B cell (primary cell): ENCODE data around the gene CATSPER1. TPM values are rescaled to one million over a fixed set of nuclear protein-coding genes. Genes with fewer than 3 reads are reported as not detected.

Experiments
- ATAC-seq: fragments of 200-7000 bp; cut with Tn5 transposase; one replicate; pipeline ENCODE4 v1.10.0; 2021; ENCODE audit warnings: low read depth, mild to moderate bottlenecking, moderate number of reproducible peaks, moderate library complexity
- CTCF ChIA-PET: fragments of 350-600 bp; sonication (Branson Sonifier 250); formaldehyde crosslinking; loops from one replicate; lab custom pipeline; 2021; ENCODE audit warnings: antibody characterized with exemption, inconsistent platforms; lab: Charles Lee
- POLR2A ChIA-PET: fragments of 350-600 bp; sonication (Branson Sonifier 250); formaldehyde crosslinking; loops from one replicate; lab custom pipeline; 2021; ENCODE audit warnings: antibody characterized with exemption; lab: Charles Lee
- DNase-seq: peaks from one replicate; pipeline ENCODE4 v3.0.0; 2013
- H2AFZ ChIP-seq: 2 replicates; pipeline ENCODE4 v1.6.1; 2012; ENCODE audit warnings: mild to moderate bottlenecking, low read depth, low read length; ENCODE audit not compliant: insufficient read depth, poor library complexity, severe bottlenecking
- H3K27ac ChIP-seq, 2 donors: 1 replicate in 1 of 2; 2 replicates in 1 of 2; pipeline ENCODE4 v1.5.1; 2012 to 2013; ENCODE audit warnings: low read length in 2 of 2, mild to moderate bottlenecking in 2 of 2, moderate library complexity in 1 of 2
- H3K27me3 ChIP-seq, 4 experiments: fragments of 200-600 bp in 1 of 4; sonication (generic) in 1 of 4; replicated peaks in 1 of 4; 1 replicate in 2 of 4; 2 replicates in 2 of 4; pipeline versions ENCODE4 v1.6.1 to v1.7.0; 2013 to 2016; ENCODE audit warnings: low read length in 3 of 4, mild to moderate bottlenecking in 2 of 4, mixed read lengths in 1 of 4, moderate library complexity in 1 of 4; ENCODE audit not compliant: insufficient read depth in 4 of 4, control insufficient read depth in 3 of 4; ENCODE audit errors: control extremely low read depth in 1 of 4
- H3K36me3 ChIP-seq, 2 experiments: replicated peaks in 1 of 2; 1 replicate in 1 of 2; 2 replicates in 1 of 2; pipeline versions ENCODE4 v1.6.1 to v1.7.1; 2013; ENCODE audit warnings: low read length in 1 of 2; ENCODE audit not compliant: insufficient read depth in 2 of 2, control insufficient read depth in 1 of 2; ENCODE audit errors: control extremely low read depth in 1 of 2, extremely low read depth in 1 of 2
- H3K4me1 ChIP-seq, 2 donors: fragments of 200-600 bp in 1 of 2; sonication (generic) in 1 of 2; 1 replicate in 1 of 2; 2 replicates in 1 of 2; pipeline versions ENCODE4 v1.5.1 to v1.6.1; 2013 to 2017; ENCODE audit warnings: low read length in 2 of 2; ENCODE audit not compliant: control insufficient read depth in 2 of 2, insufficient read depth in 2 of 2
- H3K4me2 ChIP-seq: replicated peaks from 2 replicates; pipeline ENCODE3; 2012; ENCODE audit warnings: mild to moderate bottlenecking, low read depth, low read length; ENCODE audit not compliant: poor library complexity, severe bottlenecking
- H3K4me3 ChIP-seq, 5 experiments: fragments of 200-600 bp in 1 of 5; sonication (generic) in 1 of 5; 1 replicate in 3 of 5; 2 replicates in 2 of 5; pipeline versions ENCODE4 v1.5.1 to v1.7.0; 2011 to 2016; ENCODE audit warnings: low read length in 4 of 5, mild to moderate bottlenecking in 4 of 5, low read depth in 2 of 5, control low read depth in 1 of 5, moderate library complexity in 1 of 5; ENCODE audit not compliant: insufficient read depth in 1 of 5; ENCODE audit errors: control extremely low read depth in 1 of 5, extremely low read depth in 1 of 5
- H3K79me2 ChIP-seq: fragments of 200-600 bp; sonication (generic); one replicate; pipeline ENCODE4 v1.6.0; 2016; ENCODE audit warnings: low read length; ENCODE audit not compliant: control insufficient read depth, insufficient read depth
- H3K9ac ChIP-seq: fragments of 200-600 bp; sonication (generic); 2 replicates; pipeline ENCODE4 v1.6.1; 2017; ENCODE audit warnings: mild to moderate bottlenecking, low read length, moderate library complexity
- H3K9me3 ChIP-seq, 3 donors: one replicate each; pipeline versions ENCODE4 v1.6.1 to v1.7.1; 2013; ENCODE audit warnings: low read length in 2 of 3; ENCODE audit not compliant: control insufficient read depth in 2 of 3, insufficient read depth in 1 of 3; ENCODE audit errors: control extremely low read depth in 1 of 3
- H4K20me1 ChIP-seq: 2 replicates; pipeline ENCODE4 v1.6.0; 2012; ENCODE audit warnings: mild to moderate bottlenecking, low read length; ENCODE audit not compliant: insufficient read depth, control insufficient read depth, poor library complexity, severe bottlenecking
- H3K27ac Mint-ChIP-seq: one replicate; pipeline ENCODE4 v1.8.0; 2021; ENCODE audit warnings: mixed read lengths
- H3K27me3 Mint-ChIP-seq: one replicate; pipeline ENCODE4 v1.8.0; 2021; ENCODE audit warnings: mixed read lengths
- H3K4me1 Mint-ChIP-seq: one replicate; pipeline ENCODE4 v1.8.0; 2021; ENCODE audit warnings: mixed read lengths
- H3K4me3 Mint-ChIP-seq: one replicate; pipeline ENCODE4 v1.8.0; 2021; ENCODE audit warnings: mixed read lengths
- H3K9me3 Mint-ChIP-seq: one replicate; pipeline ENCODE4 v1.8.0; 2022; ENCODE audit warnings: mixed read lengths; ENCODE audit not compliant: insufficient read depth
- CTCF ChIP-seq: fragments of 200-600 bp; IDR thresholded peaks from one replicate; pipeline ENCODE4 v1.8.0; 2022; ENCODE audit warnings: antibody characterized with exemption, mild to moderate bottlenecking
- EZH2 ChIP-seq: IDR thresholded peaks from 2 replicates; pipeline ENCODE4 v1.6.1; 2012; ENCODE audit warnings: borderline replicate concordance, low read depth, mild to moderate bottlenecking, moderate library complexity, low read length; ENCODE audit not compliant: insufficient read depth, poor library complexity, severe bottlenecking
- WGBS: methylation state at CpG from one replicate; pipeline ENCODE4 v1.1.5; 2013; ENCODE audit warnings: missing lambda C conversion rate; ENCODE audit not compliant: insufficient coverage; 5-methylcytosine and 5-hydroxymethylcytosine counted together
- intact Hi-C: fragments of 100-400 bp; cut with micrococcal nuclease; formaldehyde crosslinking; loops from one replicate; pipeline ENCODE4 v1.10.0; 2022
- polyA plus RNA-seq: library from polyadenylated mRNA; depleted of rRNA; stranded (reverse); fragments of >200 nt; gene quantifications from 2 replicates; pipeline ENCODE4 v1.2.3, GENCODE V29; 2012
- total RNA-seq, 2 donors: library from RNA; stranded (reverse); fragments of 120-200 nt in 1 of 2; gene quantifications; 1 replicate in 1 of 2; 2 replicates in 1 of 2; pipeline versions ENCODE4 v1.2.3 to v1.2.4, GENCODE V29; 2013 to 2022

Gene CATSPER1
- total and polyA plus RNA-seq, 2 donors (not counting 1 experiment from before 2014, with no cell fraction given): not detected

DNA sequence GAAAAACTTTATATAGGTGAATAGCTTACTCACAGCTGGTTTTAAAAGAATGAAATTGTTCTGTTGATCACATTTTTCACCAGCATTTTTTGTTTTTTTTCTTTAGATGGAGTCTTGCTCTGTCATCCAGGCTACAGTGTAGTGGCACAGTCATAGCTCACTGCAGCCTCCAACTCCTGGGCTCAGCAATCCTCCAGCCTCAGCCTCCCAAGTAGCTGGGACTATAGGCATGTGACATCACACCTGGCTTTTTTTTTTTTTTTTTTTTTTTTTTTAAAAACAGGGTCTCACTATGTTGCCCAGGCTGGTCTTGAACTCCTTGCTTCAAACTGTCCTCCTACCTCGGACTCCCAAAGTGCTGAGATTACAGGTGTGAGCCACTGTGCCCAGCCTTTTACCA lies 47.4 kb upstream of the CATSPER1 start:
- intact Hi-C loops: no loop called here
- no peak overlapping the region for H2AFZ ChIP-seq
- ChIA-PET POLR2A (interaction anchor here (0.6 to 1.5 kb wide), 4 partner anchors 14 to 1192 kb away, joined by 4 to 16 read pairs (median 6); no protein-coding TSS in a partner anchor), CTCF (interaction anchor here (0.9 kb wide), 1 partner anchor 60 kb away, joined by 6 read pairs; no protein-coding TSS in a partner anchor)
- peak overlapping the region; percentile 91 for H3K4me2 ChIP-seq
- Mint-ChIP-seq H3K27me3 (no peaks in the 10 kb centered on the region), H3K27ac (no peak overlapping the region), H3K4me1 (peaks cover 71% of the 10 kb centered on the region), H3K9me3 (no peaks in the 10 kb centered on the region), H3K4me3 (no peak overlapping the region)
- H3K36me3 ChIP-seq: peaks cover 1 to 30% of the 10 kb centered on the region in 2 experiments
- H3K4me3 ChIP-seq: no peak overlapping the region
- TF ChIP-seq EZH2 (no peak), CTCF (no peak)
- H3K27me3 ChIP-seq: no peaks in the 10 kb centered on the region
- H3K9me3 ChIP-seq: no peaks in the 10 kb centered on the region
- H3K9ac ChIP-seq: no peak overlapping the region
- ATAC-seq (no peak), DNase-seq (no peak)
- H4K20me1 ChIP-seq: peaks cover 27% of the 10 kb centered on the region
- peaks cover 56 to 63% of the 10 kb centered on the region in 2 donors for H3K4me1 ChIP-seq
- H3K79me2 ChIP-seq: peaks cover 83% of the 10 kb centered on the region
- H3K27ac ChIP-seq: no peak overlapping the region
- no CpG with 5 or more reads among the region's 1 CpG for WGBS

- H3K27me3 Mint-ChIP-seq: no peaks in the 10 kb centered on the region
- Histone ChIP-seq H3K4me2 (peak overlapping the region; percentile 91), H3K27ac (peak overlapping the region in 1 of 2 donors; percentile 57), H3K4me3 (peak overlapping the region in 1 of 5 experiments; percentile 92), H3K4me1 (peaks cover 56% of the 10 kb centered on the region in 2 donors), H3K9me3 (no peaks in the 10 kb centered on the region), H4K20me1 (peaks cover 34% of the 10 kb centered on the region), H3K36me3 (peaks cover 1 to 41% of the 10 kb centered on the region in 2 experiments), H3K9ac (peak overlapping the region; percentile 85), H3K79me2 (peaks cover 73% of the 10 kb centered on the region), H3K27me3 (no peaks in the 10 kb centered on the region), H2AFZ (no peak overlapping the region)
- H3K27ac Mint-ChIP-seq: peak overlapping the region; percentile 74
- H3K4me3 Mint-ChIP-seq: peak overlapping the region; percentile 90
- H3K9me3 Mint-ChIP-seq: no peaks in the 10 kb centered on the region
- intact Hi-C loops: no loop called here
- CTCF ChIA-PET: interaction anchor here (6.0 to 7.4 kb wide), 2 partner anchors 7 to 62 kb away, joined by 92 to 98 read pairs; no protein-coding TSS in a partner anchor
- POLR2A ChIA-PET: interaction anchor here (1.5 to 3.3 kb wide), 2 partner anchors 9 to 54 kb away, joined by 7 to 23 read pairs; no protein-coding TSS in a partner anchor
- ATAC-seq: no peak
- 100% methylated on average over 3 of the region's 8 CpGs for WGBS
- H3K4me1 Mint-ChIP-seq: peaks cover 69% of the 10 kb centered on the region
- DNase-seq: no peak
- TF ChIP-seq EZH2 (no peak), CTCF (no peak)
Observed at GRCh38 chr11:66072518-66072917, 46.2 kb upstream of the CATSPER1 start.
